Stomach (tissue), 9 donors: Measurements from ENCODE around the gene ASTN2. TPM values are rescaled to one million over a fixed set of nuclear protein-coding genes. Genes with fewer than 3 reads are reported as not detected.

Source experiments
- DNase-seq, 2 donors: peaks; one replicate each; pipeline versions ENCODE4 v3.0.0 to v3.0.0-alpha.2; 2013 to 2019
- H3K27ac ChIP-seq, 5 donors: fragments of 200-600 bp in 4 of 5; sonication (generic) in 4 of 5; one replicate each; pipeline ENCODE4 v1.5.1; 2013 to 2019; ENCODE audit warnings: mild to moderate bottlenecking in 1 of 5, moderate library complexity in 1 of 5
- H3K27me3 ChIP-seq, 3 donors: fragments of 200-600 bp; sonication (generic); one replicate each; pipeline ENCODE4 v1.5.1; 2017 to 2019; ENCODE audit warnings: mixed run types in 1 of 3
- H3K36me3 ChIP-seq, 4 donors: fragments of 200-600 bp; sonication (generic); 1 replicate in 3 of 4; 2 replicates in 1 of 4; pipeline ENCODE4 v1.5.1; 2016 to 2019
- H3K4me1 ChIP-seq, 4 donors: fragments of 200-600 bp; sonication (generic); one replicate each; pipeline ENCODE4 v1.5.1; 2016 to 2019
- H3K4me3 ChIP-seq, 4 donors: fragments of 200-600 bp; sonication (generic) in 3 of 4; one replicate each; pipeline ENCODE4 v1.5.1; 2016 to 2019; ENCODE audit warnings: mild to moderate bottlenecking in 1 of 4
- H3K9me3 ChIP-seq, 4 donors: fragments of 200-600 bp; sonication (generic); one replicate each; pipeline ENCODE4 v1.5.1; 2016 to 2019
- CTCF ChIP-seq, 7 experiments: fragments of 450-650 bp in 4 of 7; fragments of 200-600 bp in 3 of 7; sonication (generic) in 3 of 7; IDR thresholded peaks; one replicate each; pipeline ENCODE4 v1.5.1; 2016 to 2019; ENCODE audit warnings: antibody characterized with exemption in 7 of 7, control low read depth in 2 of 7, mild to moderate bottlenecking in 1 of 7
- EP300 ChIP-seq: sonication (generic); formaldehyde crosslinking; IDR thresholded peaks from one replicate; pipeline ENCODE4 v1.6.1; 2017; ENCODE audit warnings: antibody characterized with exemption
- POLR2A ChIP-seq, 4 donors: fragments of 450-650 bp; IDR thresholded peaks; one replicate each; pipeline ENCODE4 v1.6.1; 2016; ENCODE audit warnings: antibody characterized with exemption in 4 of 4, control low read depth in 2 of 4, mild to moderate bottlenecking in 1 of 4, moderate library complexity in 1 of 4
- POLR2AphosphoS5 ChIP-seq, 3 donors: sonication (generic); formaldehyde crosslinking; IDR thresholded peaks; one replicate each; pipeline ENCODE4 v1.6.1; 2016; ENCODE audit warnings: antibody characterized with exemption in 3 of 3
- WGBS, 5 donors: extraction: QIAGEN DNeasy Blood & Tissue Kit in 3 of 5; methylation state at CpG; one replicate each; pipeline versions ENCODE4 v1.1.5 to v1.1.7; 2013 to 2018; 5-methylcytosine and 5-hydroxymethylcytosine counted together
- intact Hi-C: fragments of 100-400 bp; cut with DNase I; formaldehyde crosslinking; loops from one replicate; pipeline ENCODE4 v1.15.1; 2023; ENCODE audit warnings: low total_unique reads
- polyA plus RNA-seq, 3 donors: library from polyadenylated mRNA; stranded (reverse); fragments of 200-250 nt; gene quantifications; one replicate each; pipeline ENCODE4 v1.2.3, GENCODE V29; 2013
- total RNA-seq, 5 donors: library from RNA; depleted of rRNA; stranded (reverse); fragments of >200 nt; gene quantifications; one replicate each; pipeline versions ENCODE4 v1.1.0 to v1.2.3, GENCODE V29; 2014 to 2016
- donor health status: healthy with polysubstance abuse.
- donor health status: Bipolar disorder and iron deficiency.
- donor health status: healthy.

Gene ASTN2
- total and polyA plus RNA-seq, 8 donors, result 2.1 to 22.3 (median 4.2) TPM; not detected in 1

DNA sequence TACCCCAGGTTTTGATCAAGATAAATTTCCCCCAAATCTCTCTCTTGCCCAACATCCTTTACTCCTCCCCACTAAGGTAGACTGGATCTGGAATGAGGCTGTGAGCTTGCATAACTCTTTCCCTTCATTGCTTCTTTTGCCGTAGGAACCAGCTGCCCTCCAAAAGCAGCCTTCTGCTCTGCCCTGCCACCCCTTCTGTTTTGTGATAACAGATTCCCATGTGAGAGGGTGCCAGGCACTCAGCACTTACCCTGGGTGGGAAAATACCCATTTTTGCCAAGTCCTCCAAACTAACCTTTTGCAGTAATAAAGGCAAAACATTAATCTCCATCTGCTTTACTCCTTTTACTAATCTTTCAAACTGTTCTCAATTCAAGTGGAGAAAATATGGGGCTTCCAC, 182.6 kb downstream of the ASTN2 start:
- DNase-seq, result no peak
- Histone ChIP-seq H3K9me3 (no peaks in the 10 kb centered on the region), H3K4me1 (no peaks in the 10 kb centered on the region), H3K27me3 (no peaks in the 10 kb centered on the region), H3K27ac (no peak overlapping the region), H3K36me3 (no peaks in the 10 kb centered on the region), H3K4me3 (no peak overlapping the region)
- TF ChIP-seq POLR2AphosphoS5 (IDR thresholded peaks at IDR 0.05) (no peak), CTCF (IDR thresholded peaks at IDR 0.05) (no peak), EP300 (no peak), POLR2A (IDR thresholded peaks at IDR 0.05) (no peak)
- 67 to 77% (median 72%) methylated on average over 1 of the region's 1 CpG for WGBS, 5 donors
- intact Hi-C loops, result no loop called here

DNA sequence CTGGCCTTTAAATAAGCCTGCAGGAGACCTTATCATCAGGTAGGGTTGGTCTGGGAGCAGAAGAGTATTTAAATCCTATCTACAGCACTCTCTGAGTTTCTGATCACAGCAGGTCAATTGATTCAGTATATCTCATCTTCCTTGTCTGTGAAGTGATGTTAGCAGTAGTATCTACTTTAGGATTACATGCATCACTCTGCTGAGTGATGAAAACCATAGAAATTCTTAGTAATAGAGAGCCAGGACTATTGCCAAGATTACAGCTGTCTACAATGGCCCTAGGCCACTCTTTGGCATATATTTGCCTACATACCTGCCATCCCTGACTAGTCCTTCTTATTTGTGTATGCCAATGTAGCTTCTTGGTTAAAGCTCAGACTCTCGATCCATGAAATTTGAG, 183.8 kb downstream of the ASTN2 start:
- Histone ChIP-seq H3K4me3 (no peak overlapping the region), H3K9me3 (no peaks in the 10 kb centered on the region), H3K4me1 (no peaks in the 10 kb centered on the region), H3K36me3 (no peaks in the 10 kb centered on the region), H3K27ac (no peak overlapping the region), H3K27me3 (no peaks in the 10 kb centered on the region)
- DNase-seq, result no peak
- TF ChIP-seq EP300 (no peak), POLR2AphosphoS5 (IDR thresholded peaks at IDR 0.05) (no peak), CTCF (IDR thresholded peaks at IDR 0.05) (no peak), POLR2A (IDR thresholded peaks at IDR 0.05) (no peak)
- WGBS, 5 donors, result 4 to 56% (median 48%) methylated on average over 1 of the region's 1 CpG
- intact Hi-C loops, result no loop called here

- no peak overlapping the region for H3K27ac ChIP-seq
- 50 to 66% (median 59%) methylated on average over 4 of the region's 4 CpGs for WGBS, 5 donors
- DNase-seq, result no peak
- no peaks in the 10 kb centered on the region for H3K36me3 ChIP-seq
- H3K9me3 ChIP-seq, result no peaks in the 10 kb centered on the region
- intact Hi-C loops, result no loop called here
- H3K4me3 ChIP-seq, result no peak overlapping the region
- no peaks in the 10 kb centered on the region for H3K4me1 ChIP-seq
- H3K27me3 ChIP-seq, result no peaks in the 10 kb centered on the region
- TF ChIP-seq CTCF (IDR thresholded peaks at IDR 0.05), result no peak
- no peak for TF ChIP-seq POLR2AphosphoS5 (IDR thresholded peaks at IDR 0.05)
- no peak for TF ChIP-seq POLR2A (IDR thresholded peaks at IDR 0.05)
- no peak for TF ChIP-seq EP300
These were observed 190.2 kb downstream of the ASTN2 start for GRCh38 chr9:117224695-117225094.

GRCh38 chr9:117218951-117219350, 195.9 kb downstream of the ASTN2 start:
- H3K9me3 ChIP-seq, result no peaks in the 10 kb centered on the region
- H3K27ac ChIP-seq, result no peak overlapping the region
- no peaks in the 10 kb centered on the region for H3K4me1 ChIP-seq
- 24 to 63% (median 37%) methylated on average over 3 of the region's 3 CpGs for WGBS, 5 donors
- DNase-seq, result no peak
- H3K27me3 ChIP-seq, result no peaks in the 10 kb centered on the region
- H3K4me3 ChIP-seq, result no peak overlapping the region
- intact Hi-C loops, result no loop called here
- no peaks in the 10 kb centered on the region for H3K36me3 ChIP-seq
- no peak for TF ChIP-seq EP300
- no peak for TF ChIP-seq POLR2A (IDR thresholded peaks at IDR 0.05)
- TF ChIP-seq POLR2AphosphoS5 (IDR thresholded peaks at IDR 0.05), result no peak
- TF ChIP-seq CTCF (IDR thresholded peaks at IDR 0.05), result no peak
